ENCODE measurements around the gene TRAPPC8.
"Not testable (repeated sequence)": the region's sequence is repeated elsewhere in the genome, so short reads cannot be mapped to it uniquely, and the experiment has no call there.

Gene TRAPPC8
- total RNA-seq: 80.3 to 123 (median 97.4) reads per million in 4 donors

- peak; percentile 84 to 94 (median 89) for DNase-seq
These were observed at the start of gene TRAPPC8 for GRCh38 chr18:31942999-31943877. Gene TRAPPC8 (minus strand): TSS chr18:31943128. CDS start chr18:31942764, 364 bp downstream.

- no peak for DNase-seq
These were observed 47.9 kb upstream of the TRAPPC8 start for GRCh38 chr18:31990823-31991222.

GRCh38 chr18:31983976-31984375, 41.0 kb upstream of the TRAPPC8 start:
- peak in 1 of 5 donors; percentile 9 for DNase-seq

GRCh38 chr18:31983020-31983419, 40.1 kb upstream of the TRAPPC8 start:
- DNase-seq: no peak

GRCh38 chr18:31980863-31981262, 37.9 kb upstream of the TRAPPC8 start:
- DNase-seq: no peak

GRCh38 chr18:31979714-31980113, 36.8 kb upstream of the TRAPPC8 start:
- DNase-seq: no peak

- DNase-seq: no peak
These were observed 35.7 kb upstream of the TRAPPC8 start for GRCh38 chr18:31978616-31979015.

GRCh38 chr18:31977270-31977872, 34.4 kb upstream of the TRAPPC8 start:
- DNase-seq: peak in 3 of 5 donors; percentile 8 to 19 (median 12)

GRCh38 chr18:31976242-31976641, 33.3 kb upstream of the TRAPPC8 start:
- DNase-seq: no peak

GRCh38 chr18:31973929-31974546, 31.1 kb upstream of the TRAPPC8 start:
- DNase-seq: no peak

- no peak for DNase-seq
These were observed 27.7 kb upstream of the TRAPPC8 start for GRCh38 chr18:31970617-31971016.

GRCh38 chr18:31965316-31965970, 22.5 kb upstream of the TRAPPC8 start:
- no peak for DNase-seq

- DNase-seq: no peak
These were observed 14.8 kb upstream of the TRAPPC8 start for GRCh38 chr18:31957728-31958127.

GRCh38 chr18:31954349-31954748, 11.4 kb upstream of the TRAPPC8 start:
- DNase-seq: no peak

- not testable (repeated sequence) for DNase-seq
These were observed 10.8 kb upstream of the TRAPPC8 start for GRCh38 chr18:31953699-31954098.

- DNase-seq: no peak
These were observed 9.3 kb upstream of the TRAPPC8 start for GRCh38 chr18:31952223-31952622.

- DNase-seq: no peak
These were observed 7.7 kb upstream of the TRAPPC8 start for GRCh38 chr18:31950583-31950982.

GRCh38 chr18:31948349-31948748, 5.4 kb upstream of the TRAPPC8 start:
- not testable (repeated sequence) for DNase-seq

GRCh38 chr18:31946305-31947046, 3.5 kb upstream of the TRAPPC8 start:
- DNase-seq: no peak

GRCh38 chr18:31943878-31944816, 1.2 kb upstream of the TRAPPC8 start:
- DNase-seq: no peak

All from T-helper 1 cell (primary cell).